ENCODE measurements around the gene SOD2.
A peak's percentile ranks its signal among the peaks of the same experiment; 100 is the strongest.
"Not testable (repeated sequence)": the region's sequence is repeated elsewhere in the genome, so short reads cannot be mapped to it uniquely, and the experiment has no call there.

SOD2 gene

DNA sequence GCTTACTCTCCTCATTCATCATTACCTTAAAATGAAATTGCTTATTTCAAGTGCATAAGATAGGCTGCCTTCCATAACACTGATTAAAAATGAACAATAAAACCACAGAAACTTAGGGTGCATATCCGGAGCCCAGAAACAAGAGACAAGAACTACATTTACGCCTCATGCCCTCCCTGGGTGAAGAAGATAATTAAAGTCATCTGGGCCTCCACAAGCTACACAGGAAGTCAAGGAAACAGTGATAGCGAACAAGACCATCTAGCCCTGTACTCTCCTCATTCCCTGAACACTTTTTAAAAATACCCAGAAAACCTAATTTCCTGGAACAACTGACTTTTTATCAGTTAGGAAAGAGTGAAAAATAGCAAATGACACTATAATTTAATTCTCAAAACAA, 6.3 kb downstream of the SOD2 start:
- DNase-seq (ENCODE audit: extremely low spot score, insufficient read length, low read depth) (no peak), FAIRE-seq (no peak)

DNA sequence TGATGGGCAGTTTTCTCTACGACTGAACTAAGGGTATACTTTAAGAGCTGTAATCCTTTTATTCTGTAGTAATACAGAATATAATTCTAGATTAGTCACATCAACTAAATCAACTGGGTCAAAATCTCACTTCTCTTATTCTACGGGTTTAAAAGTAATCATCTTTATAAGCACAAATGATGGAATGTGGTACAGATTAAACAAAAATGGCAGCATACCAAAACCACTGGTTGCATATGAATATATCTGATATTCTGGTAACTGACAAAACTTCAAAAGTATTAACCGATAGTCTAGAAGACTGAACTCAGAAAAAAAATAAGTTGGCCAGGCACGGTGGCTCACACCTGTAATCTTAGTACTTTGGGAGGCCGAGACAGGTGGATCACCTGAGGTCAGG, 7.0 kb downstream of the SOD2 start:
- FAIRE-seq, result no peak

GRCh38 chr6:159684013-159684304, 9.1 kb downstream of the SOD2 start:
- FAIRE-seq (no peak), DNase-seq (ENCODE audit: extremely low spot score, insufficient read length, low read depth) (no peak)

More for the DNA sequence above, 7.0 kb downstream of the SOD2 start:
- no peak for DNase-seq (ENCODE audit: extremely low spot score, insufficient read length, low read depth)

- DNase-seq (ENCODE audit: extremely low spot score, insufficient read length, low read depth) (no peak), FAIRE-seq (no peak)
Measured at GRCh38 chr6:159682810-159683209, 10.2 kb downstream of the SOD2 start.

DNA sequence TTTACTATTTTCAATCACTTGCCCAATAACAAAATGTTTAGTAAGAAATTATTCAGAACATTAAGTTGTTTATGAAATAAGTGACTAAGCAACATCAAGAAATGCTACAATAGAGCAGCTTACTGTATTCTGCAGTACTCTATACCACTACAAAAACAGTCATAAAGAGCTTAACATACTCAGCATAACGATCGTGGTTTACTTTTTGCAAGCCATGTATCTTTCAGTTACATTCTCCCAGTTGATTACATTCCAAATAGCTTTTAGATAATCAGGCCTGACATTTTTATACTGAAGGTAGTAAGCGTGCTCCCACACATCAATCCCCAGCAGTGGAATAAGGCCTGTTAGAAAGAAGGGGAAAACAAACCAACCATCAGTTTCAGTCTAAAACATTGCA, 10.7 kb downstream of the SOD2 start:
- DNase-seq (ENCODE audit: extremely low spot score, insufficient read length, low read depth), result no peak
- no peak for FAIRE-seq

GRCh38 chr6:159681191-159681880, 11.7 kb downstream of the SOD2 start:
- no peak for DNase-seq (ENCODE audit: extremely low spot score, insufficient read length, low read depth)
- no peak for FAIRE-seq

GRCh38 chr6:159680104-159680503, 12.9 kb downstream of the SOD2 start:
- DNase-seq (ENCODE audit: extremely low spot score, insufficient read length, low read depth), result no peak
- FAIRE-seq, result no peak

- FAIRE-seq, result peak; percentile 29
Measured at GRCh38 chr6:159679091-159680077, 13.7 kb downstream of the SOD2 start.

DNA sequence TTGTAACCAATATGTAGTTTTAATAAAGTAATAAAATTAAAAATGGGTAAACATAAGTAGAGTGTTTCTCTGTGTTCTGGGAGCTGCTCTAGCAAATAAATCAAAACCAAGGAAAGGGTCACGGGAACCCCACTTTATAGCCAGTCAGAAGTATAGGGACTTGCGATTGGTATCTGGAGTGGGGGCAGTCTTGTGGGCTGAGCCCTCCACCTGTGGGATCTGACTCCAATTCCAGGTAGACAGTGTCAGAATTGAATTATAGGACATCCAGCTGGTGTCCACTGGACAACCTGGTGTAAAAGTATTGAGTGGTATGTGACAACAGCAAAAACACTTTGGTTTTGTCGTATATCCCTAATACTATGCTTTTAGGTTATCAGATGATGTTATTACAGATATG, 14.5 kb downstream of the SOD2 start:
- no peak for FAIRE-seq
- DNase-seq (ENCODE audit: extremely low spot score, insufficient read length, low read depth), result no peak

More at GRCh38 chr6:159679091-159680077, 13.7 kb downstream of the SOD2 start:
- DNase-seq (ENCODE audit: extremely low spot score, insufficient read length, low read depth), result no peak

DNA sequence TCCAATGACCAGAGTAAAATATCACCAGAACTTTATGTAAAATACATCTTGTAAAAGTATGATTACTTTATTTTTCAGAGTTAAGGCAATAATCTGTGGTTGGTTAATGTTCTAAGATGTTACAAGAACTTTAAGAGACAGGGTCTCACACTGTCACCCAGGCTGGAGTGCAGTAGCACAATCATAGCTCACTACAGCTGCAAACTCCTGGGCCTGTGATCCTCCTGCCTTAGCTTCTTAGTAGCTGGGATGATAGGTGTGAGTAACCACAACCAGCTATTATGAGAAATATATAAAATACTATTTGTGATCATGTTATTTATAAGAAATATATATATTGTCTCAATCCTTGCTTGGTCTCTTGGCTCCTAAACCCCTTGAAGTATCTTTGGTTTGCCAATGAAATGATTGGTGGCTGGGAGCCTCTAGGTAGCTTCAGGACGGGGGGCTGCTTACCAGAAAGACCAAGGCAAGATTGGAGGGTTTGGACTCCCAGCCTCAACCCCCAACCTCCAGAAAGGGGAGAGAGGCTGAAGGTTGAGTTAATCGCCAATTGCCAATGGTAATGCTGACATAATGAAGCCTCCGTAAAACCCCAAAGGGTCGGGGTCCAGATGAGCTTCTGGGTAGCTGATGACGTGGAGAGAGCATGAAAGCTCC, 15.4 kb downstream of the SOD2 start:
- DNase-seq (ENCODE audit: extremely low spot score, insufficient read length, low read depth) (no peak), FAIRE-seq (no peak)

GRCh38 chr6:159676890-159677505, 16.0 kb downstream of the SOD2 start:
- no peak for DNase-seq (ENCODE audit: extremely low spot score, insufficient read length, low read depth)
- no peak for FAIRE-seq

GRCh38 chr6:159676236-159676635, 16.8 kb downstream of the SOD2 start:
- not testable (repeated sequence) for FAIRE-seq; DNase-seq (ENCODE audit: extremely low spot score, insufficient read length, low read depth)

DNA sequence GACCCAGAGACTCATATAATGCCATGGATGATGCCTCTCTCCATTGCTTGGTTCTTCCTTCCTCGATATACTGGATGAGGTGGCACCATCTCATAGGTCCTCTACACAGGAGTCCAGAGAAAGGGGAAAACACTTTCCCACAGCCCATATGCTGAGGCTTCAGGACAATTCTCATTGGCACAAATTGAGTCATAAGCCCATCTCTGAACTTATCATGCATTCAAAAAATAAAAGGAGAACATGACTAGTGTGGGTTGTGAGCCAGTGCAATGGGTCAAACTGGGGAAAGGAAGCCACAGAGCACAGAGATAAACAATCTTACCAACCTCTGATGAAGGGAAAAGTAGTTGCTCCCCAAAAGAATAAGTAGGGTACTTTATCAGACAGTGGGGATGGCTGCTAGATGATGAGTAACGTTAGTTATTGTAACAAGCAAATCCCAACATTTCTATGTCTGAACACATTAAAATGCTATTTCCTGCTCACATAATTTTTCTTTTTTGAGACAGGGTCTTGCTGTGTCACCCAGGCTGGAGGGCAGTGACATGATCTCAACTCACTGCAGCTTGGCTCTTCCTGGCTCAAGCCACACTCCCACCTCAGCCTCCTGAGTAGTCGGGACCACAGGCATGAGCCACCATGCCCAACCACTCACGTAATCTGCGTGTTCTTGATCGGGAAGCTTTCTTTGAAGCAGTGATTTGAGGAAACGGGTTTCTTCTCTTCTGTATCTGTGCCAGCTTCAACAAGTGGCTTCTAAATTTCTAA, 27.0 kb downstream of the SOD2 start:
- DNase-seq (ENCODE audit: extremely low spot score, insufficient read length, low read depth) (no peak), FAIRE-seq (no peak)

DNA sequence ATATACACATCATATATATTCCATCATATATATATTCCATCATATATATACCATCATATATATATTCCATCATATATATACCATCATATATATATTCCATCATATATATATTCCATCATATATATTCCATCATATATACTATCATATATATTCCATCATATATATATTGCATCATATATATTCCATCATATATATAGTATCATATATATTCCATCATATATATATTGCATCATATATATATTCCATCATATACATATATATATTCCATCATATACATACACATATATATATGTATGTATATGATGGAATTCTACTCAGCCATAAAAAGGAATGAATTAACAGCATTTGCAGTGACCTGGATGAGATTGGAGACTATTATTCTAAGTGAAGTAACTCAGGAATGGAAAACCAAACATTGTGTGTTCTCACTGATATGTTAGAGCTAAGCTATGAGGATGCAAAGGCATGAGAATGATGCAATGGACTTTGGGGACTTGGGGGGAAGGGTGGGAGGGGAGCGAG, 29.6 kb downstream of the SOD2 start:
- DNase-seq (ENCODE audit: extremely low spot score, insufficient read length, low read depth); FAIRE-seq: not testable (repeated sequence)

- DNase-seq (ENCODE audit: extremely low spot score, insufficient read length, low read depth); FAIRE-seq: not testable (repeated sequence)
Measured at GRCh38 chr6:159661977-159662376, 31.1 kb downstream of the SOD2 start.

DNA sequence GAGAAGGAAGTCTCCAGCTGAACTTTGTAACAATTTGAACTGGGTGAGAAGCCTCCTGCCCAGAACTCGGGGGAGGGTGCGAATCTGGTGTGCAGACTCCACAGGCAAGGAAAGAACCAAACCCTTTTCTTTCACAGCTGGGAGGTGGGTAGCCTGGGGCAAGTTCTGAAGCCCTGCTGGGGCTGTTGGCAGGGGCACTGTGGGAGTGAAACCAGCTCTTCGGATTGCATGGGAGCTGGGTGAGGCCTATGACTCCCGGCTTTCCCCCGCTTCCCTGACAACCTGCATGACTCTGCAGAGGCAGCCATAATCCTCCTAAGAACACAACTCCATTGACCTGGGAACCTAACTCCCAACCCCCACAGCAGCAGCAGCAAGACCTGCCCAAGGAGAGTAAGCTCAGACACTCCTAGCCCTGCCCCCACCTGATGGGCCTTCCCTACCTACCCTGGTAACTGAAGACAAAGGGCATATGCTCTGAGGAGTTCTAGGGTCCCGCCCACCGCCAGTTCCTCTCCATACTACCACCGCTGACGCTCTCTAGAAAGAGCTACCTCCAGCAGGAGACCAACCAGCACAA, 37.5 kb downstream of the SOD2 start:
- FAIRE-seq, result no peak
- no peak for DNase-seq (ENCODE audit: extremely low spot score, insufficient read length, low read depth)

DNA sequence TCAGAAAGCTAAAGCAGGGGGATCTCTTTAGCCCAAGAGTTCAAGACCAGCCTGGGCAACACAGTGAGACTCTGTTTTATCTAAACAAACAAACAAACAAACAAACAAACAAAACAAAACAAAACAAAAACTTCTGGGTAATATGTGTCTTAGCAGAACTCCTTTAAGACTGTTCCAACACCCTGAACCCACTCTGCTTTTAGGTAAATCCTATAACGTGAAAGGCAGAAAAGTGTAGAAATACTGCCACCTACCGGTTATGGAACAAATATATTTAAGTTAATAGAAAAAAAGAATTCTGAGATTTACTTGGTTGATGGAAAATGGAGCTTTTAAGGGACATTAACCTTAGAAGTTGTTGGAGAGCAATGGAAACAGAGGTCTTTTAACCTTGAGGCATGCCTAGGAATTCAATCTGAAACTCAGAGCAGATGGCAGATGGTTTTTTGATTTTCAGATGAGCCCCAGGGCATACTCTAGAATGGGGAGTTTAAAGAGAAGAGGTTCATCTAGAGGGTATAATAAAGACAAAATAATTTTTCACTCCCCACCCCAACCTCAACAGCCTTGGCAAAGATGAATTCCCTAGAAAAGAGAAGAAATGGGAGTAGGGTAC, 38.5 kb downstream of the SOD2 start:
- DNase-seq (ENCODE audit: extremely low spot score, insufficient read length, low read depth) (no peak), FAIRE-seq (peak; percentile 67)

GRCh38 chr6:159650314-159650713, 42.7 kb downstream of the SOD2 start:
- FAIRE-seq (no peak), DNase-seq (ENCODE audit: extremely low spot score, insufficient read length, low read depth) (no peak)

DNA sequence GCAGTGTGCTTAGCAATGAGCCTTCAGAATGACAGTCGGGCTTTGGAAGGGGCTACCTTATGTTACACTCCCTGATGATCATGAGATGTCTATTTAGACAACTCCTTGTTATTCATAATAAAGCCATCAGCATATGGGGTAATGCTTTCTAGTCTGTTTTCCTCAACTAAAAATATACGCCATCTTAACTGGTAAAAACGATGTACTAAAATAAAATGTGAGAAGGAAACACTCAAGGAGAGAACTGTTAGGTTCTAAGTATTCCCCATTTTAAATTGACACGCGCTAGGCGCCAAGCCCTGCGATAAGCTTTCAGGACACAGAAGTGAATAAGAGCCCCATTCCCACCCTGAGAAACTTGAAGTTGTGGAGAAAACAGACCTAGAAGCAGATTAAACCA, 43.6 kb downstream of the SOD2 start:
- no peak for FAIRE-seq
- DNase-seq (ENCODE audit: extremely low spot score, insufficient read length, low read depth), result no peak
